MCF 10A (cell line): Measurements from ENCODE around the gene ZKSCAN1. TPM values are rescaled to one million over a fixed set of nuclear protein-coding genes. Genes with fewer than 3 reads are reported as not detected.
A peak's percentile ranks its signal among the peaks of the same experiment; 100 is the strongest.

Experiments
- BruUV-seq: library from RNA; stranded (reverse); fragments of 400-500 nt; replicated peaks from 2 replicates; lab custom pipeline; 2021; lab: Mats Ljungman, UMichigan
- CTCF ChIA-PET: fragments of 300-600 bp; sonication (Branson Sonifier 250); formaldehyde crosslinking; extraction: SDS; loops from one replicate; lab custom pipeline; 2021; ENCODE audit warnings: antibody characterized with exemption, inconsistent platforms; lab: Yijun Ruan, JAX
- POLR2A ChIA-PET: fragments of 300-600, 350-650 bp; sonication (Branson Sonifier 250); formaldehyde crosslinking; extraction: SDS; loops from one replicate; lab custom pipeline; 2020; ENCODE audit warnings: antibody characterized with exemption, inconsistent platforms; lab: Yijun Ruan, JAX
- DNase-seq: peaks from one replicate; pipeline ENCODE4 v3.0.0-alpha.2; 2018; ENCODE audit not compliant: unreplicated experiment
- H3K27ac Mint-ChIP-seq: one replicate; pipeline ENCODE4 v1.8.0; 2022; ENCODE audit warnings: mild to moderate bottlenecking, low read depth, mixed read lengths; ENCODE audit not compliant: unreplicated experiment
- H3K27me3 Mint-ChIP-seq: one replicate; pipeline ENCODE4 v1.8.0; 2022; ENCODE audit warnings: mixed read lengths; ENCODE audit not compliant: insufficient read depth, unreplicated experiment
- H3K36me3 Mint-ChIP-seq: one replicate; pipeline ENCODE4 v1.8.0; 2022; ENCODE audit warnings: mild to moderate bottlenecking, moderate library complexity, mixed read lengths; ENCODE audit not compliant: insufficient read depth, unreplicated experiment
- H3K4me1 Mint-ChIP-seq: one replicate; pipeline ENCODE4 v1.8.0; 2022; ENCODE audit warnings: mixed read lengths; ENCODE audit not compliant: insufficient read depth, unreplicated experiment
- H3K4me3 Mint-ChIP-seq: one replicate; pipeline ENCODE4 v1.8.0; 2022; ENCODE audit warnings: mild to moderate bottlenecking, moderate library complexity, mixed read lengths; ENCODE audit not compliant: unreplicated experiment
- H3K9me3 Mint-ChIP-seq: one replicate; pipeline ENCODE4 v1.8.0; 2022; ENCODE audit warnings: mixed read lengths; ENCODE audit not compliant: unreplicated experiment
- intact Hi-C: fragments of 100-400 bp; cut with micrococcal nuclease; formaldehyde crosslinking; loops from 2 replicates; pipeline ENCODE4 v1.14.1; 2022
- total RNA-seq: library from RNA; stranded (reverse); gene quantifications from 2 replicates; pipeline ENCODE4 v1.2.3, GENCODE V29; 2022
- TF ChIP-seq, protein P1 (sequence below): fragments of 200-600 bp; IDR thresholded peaks from one replicate; pipeline ENCODE4 v1.8.0; 2022; ENCODE audit warnings: antibody characterized with exemption, mild to moderate bottlenecking; ENCODE audit not compliant: unreplicated experiment

Gene ZKSCAN1
- total RNA-seq, 1 experiment from 2014 or later, result 80.2 TPM

DNA sequence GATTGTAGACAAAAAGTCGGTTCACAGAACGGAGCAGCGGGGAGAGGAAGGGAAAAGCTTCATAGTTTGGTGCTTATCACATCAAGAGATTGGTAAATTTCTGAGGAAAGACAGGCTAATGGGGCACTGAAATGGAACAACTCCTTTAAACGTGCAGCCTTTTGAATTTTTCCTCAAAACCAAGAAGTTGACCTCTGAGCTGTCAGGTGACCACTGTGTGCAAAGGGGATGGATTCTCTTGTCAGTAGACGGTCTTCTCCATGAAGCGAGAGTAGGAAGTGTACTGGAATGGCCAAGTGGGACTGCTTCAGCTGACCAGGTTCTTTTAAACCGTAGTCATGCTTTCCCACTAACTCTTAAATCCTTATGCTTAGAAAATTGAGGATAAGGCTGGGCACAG is 22.9 kb downstream of the ZKSCAN1 start:
- BruUV-seq, result no TSS peak
- ChIA-PET POLR2A (interaction anchor here (0.9 to 1.1 kb wide), 2 partner anchors 10 to 11 kb away, joined by 3 to 4 read pairs; partner anchors contain the start of gene ZSCAN21), CTCF (interaction anchor here (0.6 kb wide), 1 partner anchor 335 kb away, joined by 3 read pairs; no protein-coding TSS in a partner anchor)
- H3K4me3 Mint-ChIP-seq, result no peak overlapping the region
- no peak overlapping the region for H3K27ac Mint-ChIP-seq
- peaks cover 33% of the 10 kb centered on the region for H3K36me3 Mint-ChIP-seq
- intact Hi-C loops, result no loop called here
- DNase-seq, result no peak
- H3K27me3 Mint-ChIP-seq, result no peaks in the 10 kb centered on the region
- no peaks in the 10 kb centered on the region for H3K9me3 Mint-ChIP-seq
- TF ChIP-seq, protein P1, sequence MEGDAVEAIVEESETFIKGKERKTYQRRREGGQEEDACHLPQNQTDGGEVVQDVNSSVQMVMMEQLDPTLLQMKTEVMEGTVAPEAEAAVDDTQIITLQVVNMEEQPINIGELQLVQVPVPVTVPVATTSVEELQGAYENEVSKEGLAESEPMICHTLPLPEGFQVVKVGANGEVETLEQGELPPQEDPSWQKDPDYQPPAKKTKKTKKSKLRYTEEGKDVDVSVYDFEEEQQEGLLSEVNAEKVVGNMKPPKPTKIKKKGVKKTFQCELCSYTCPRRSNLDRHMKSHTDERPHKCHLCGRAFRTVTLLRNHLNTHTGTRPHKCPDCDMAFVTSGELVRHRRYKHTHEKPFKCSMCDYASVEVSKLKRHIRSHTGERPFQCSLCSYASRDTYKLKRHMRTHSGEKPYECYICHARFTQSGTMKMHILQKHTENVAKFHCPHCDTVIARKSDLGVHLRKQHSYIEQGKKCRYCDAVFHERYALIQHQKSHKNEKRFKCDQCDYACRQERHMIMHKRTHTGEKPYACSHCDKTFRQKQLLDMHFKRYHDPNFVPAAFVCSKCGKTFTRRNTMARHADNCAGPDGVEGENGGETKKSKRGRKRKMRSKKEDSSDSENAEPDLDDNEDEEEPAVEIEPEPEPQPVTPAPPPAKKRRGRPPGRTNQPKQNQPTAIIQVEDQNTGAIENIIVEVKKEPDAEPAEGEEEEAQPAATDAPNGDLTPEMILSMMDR, result no peak
- H3K4me1 Mint-ChIP-seq, result peaks cover 8% of the 10 kb centered on the region

DNA sequence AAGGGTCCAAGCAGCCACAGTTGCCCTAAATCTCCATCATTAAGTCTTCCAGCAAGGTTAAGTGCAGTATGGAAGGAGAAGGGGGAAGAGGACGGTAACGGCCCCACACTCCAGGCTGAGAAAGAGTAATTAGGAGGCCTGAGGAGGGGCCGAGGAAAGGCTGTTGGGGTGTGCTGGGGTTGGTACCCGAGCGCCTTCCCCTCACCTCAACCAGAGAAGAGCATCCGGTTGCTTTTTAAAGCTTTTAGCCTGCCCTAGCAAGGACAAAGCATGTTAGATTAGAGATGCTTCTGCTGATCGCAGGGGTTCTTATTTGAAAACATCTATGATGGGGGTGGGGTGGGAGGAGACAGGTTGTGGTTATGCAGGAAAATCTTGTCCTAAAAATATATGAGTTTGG is 25.2 kb downstream of the ZKSCAN1 start:
- Mint-ChIP-seq H3K27ac (no peak overlapping the region), H3K27me3 (no peaks in the 10 kb centered on the region), H3K36me3 (peaks cover 14% of the 10 kb centered on the region), H3K4me1 (peaks cover 5% of the 10 kb centered on the region), H3K9me3 (no peaks in the 10 kb centered on the region), H3K4me3 (no peak overlapping the region)
- intact Hi-C loops, result no loop called here
- no TSS peak for BruUV-seq
- CTCF ChIA-PET, result interaction anchor here (1.0 kb wide), 1 partner anchor 25 kb away, joined by 3 read pairs; the partner anchor contains the start of gene ZKSCAN1
- POLR2A ChIA-PET, result interaction anchor here (1.2 kb wide), 1 partner anchor 11 kb away, joined by 4 read pairs; no protein-coding TSS in a partner anchor
- TF ChIP-seq, protein P1, result no peak
- no peak for DNase-seq

DNA sequence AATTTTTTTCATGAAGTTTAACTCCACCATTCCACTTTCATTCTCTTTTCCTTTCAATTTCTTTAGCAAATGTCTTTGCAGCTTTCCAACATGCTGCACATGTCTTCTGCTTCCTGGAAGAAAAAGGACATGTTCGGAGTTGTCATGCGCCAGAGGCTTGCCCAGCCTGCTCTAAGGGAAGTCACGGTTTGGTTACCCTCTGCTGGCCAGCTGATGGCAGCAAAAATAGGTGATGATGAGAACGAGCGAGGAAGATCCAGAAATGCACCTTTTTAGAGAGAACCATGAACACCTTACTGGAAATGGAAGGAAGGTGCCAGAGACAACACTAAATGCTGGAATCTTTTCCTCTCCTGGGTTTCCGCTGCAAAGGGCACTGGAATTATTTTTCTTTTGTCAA is 29.3 kb downstream of the ZKSCAN1 start:
- H3K36me3 Mint-ChIP-seq, result no peaks in the 10 kb centered on the region
- H3K27ac Mint-ChIP-seq, result no peak overlapping the region
- ChIA-PET POLR2A (interaction anchor here (0.6 to 1.1 kb wide), 4 partner anchors 9 to 73 kb away, joined by 3 to 5 read pairs (median 4); partner anchors contain the start of gene ZKSCAN1), CTCF (interaction anchor here (0.7 to 1.2 kb wide), 2 partner anchors 12 to 42 kb away, joined by 3 to 5 read pairs; no protein-coding TSS in a partner anchor)
- no peak overlapping the region for H3K4me3 Mint-ChIP-seq
- no peaks in the 10 kb centered on the region for H3K27me3 Mint-ChIP-seq
- BruUV-seq, result no TSS peak
- no peaks in the 10 kb centered on the region for H3K9me3 Mint-ChIP-seq
- TF ChIP-seq, protein P1, result no peak
- DNase-seq, result peak; percentile 54
- intact Hi-C loops, result no loop called here
- peaks cover 5% of the 10 kb centered on the region for H3K4me1 Mint-ChIP-seq

DNA sequence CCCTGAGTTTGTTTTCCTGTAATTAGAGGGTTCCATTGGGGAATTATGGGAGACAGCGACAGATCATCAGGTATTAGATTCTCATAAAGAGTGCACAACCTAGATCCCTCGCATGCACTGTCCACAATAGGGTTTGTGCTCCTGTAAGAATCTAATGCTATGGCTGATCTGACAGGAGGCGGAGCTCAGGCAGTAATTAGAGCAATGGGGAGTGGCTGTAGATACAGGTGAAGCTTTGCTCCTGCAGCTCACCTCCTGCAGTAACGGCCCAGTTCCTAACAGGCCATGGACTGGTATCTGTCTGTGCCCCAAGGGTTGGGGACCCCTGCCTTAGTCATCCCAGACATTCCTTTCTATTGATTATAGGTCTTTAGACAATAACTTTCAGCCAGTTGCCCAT is 33.3 kb downstream of the ZKSCAN1 start:
- TF ChIP-seq, protein P1, result no peak
- H3K9me3 Mint-ChIP-seq, result no peaks in the 10 kb centered on the region
- H3K36me3 Mint-ChIP-seq, result peaks cover 15% of the 10 kb centered on the region
- intact Hi-C loops, result no loop called here
- BruUV-seq, result no TSS peak
- DNase-seq, result peak; percentile 8
- peaks cover 13% of the 10 kb centered on the region for H3K4me1 Mint-ChIP-seq
- no peak overlapping the region for H3K27ac Mint-ChIP-seq
- H3K4me3 Mint-ChIP-seq, result peak overlapping the region; percentile 82
- ChIA-PET POLR2A (interaction anchor here (0.5 to 2.6 kb wide), 9 partner anchors 10 to 178 kb away, joined by 3 to 15 read pairs (median 7); partner anchors contain the start of genes AP4M1, MCM7 and ZKSCAN1), CTCF (interaction anchor here (0.6 to 1.7 kb wide), 7 partner anchors 11 to 550 kb away, joined by 3 to 5 read pairs (median 3); no protein-coding TSS in a partner anchor)
- H3K27me3 Mint-ChIP-seq, result no peaks in the 10 kb centered on the region
